ENCODE data around the gene LATS2.

The LATS2 gene

DNA sequence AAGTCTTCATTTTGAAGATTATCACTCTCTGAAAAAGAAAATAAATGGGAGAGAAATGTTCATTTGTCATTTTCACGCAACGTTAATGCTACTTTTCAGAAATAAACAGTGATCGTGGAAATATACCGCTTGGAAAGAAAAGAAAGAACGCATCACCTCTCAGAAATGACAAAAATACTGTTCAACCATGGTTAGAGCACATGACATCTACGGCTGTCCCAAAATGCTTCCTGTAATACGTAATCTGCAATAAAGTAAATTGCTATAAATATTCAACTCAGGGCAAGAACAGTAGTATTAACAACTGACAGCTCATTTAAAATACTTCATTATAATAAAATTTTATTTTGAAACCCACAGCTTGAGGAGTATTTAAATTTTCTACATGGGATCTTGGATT lies 15.2 kb downstream of the LATS2 start:
- DNase-seq, result no peak

DNA sequence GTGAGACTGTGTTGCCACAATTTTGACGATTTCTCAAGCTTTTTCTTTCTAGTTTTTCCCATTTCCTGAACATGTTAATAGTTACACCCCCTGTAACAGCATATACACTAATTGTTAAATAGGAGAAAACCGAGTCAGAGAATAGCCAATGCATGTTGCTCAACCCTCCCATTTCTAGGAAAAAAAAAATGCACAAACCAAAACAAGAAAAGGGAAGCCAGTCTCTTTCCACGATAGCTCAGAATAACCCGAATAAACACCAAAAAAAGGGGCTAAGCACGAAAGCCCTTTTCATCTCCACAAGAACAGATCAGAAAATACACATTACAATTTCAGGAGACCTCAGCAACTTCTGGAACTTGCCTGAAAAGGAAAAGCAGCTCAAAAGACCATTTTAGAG lies 16.3 kb downstream of the LATS2 start:
- no peak for DNase-seq

DNA sequence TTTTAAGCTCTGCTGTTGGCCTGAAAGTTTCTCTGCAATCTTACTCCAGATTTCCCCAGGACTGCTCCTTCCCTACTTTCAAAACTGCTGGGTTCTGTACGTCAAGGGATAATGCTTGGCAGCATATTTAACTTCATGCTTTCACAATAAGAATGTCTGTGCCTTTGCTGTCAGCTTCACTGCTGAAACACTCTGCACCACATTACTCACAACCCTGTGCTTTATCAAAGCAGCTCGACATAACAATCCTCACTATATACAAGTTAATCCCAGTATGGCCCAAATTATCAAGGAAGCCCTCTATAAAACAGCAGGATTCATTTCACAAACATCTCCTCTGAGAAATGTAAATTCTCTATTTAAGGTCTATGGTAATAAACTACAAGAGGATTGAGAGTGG lies 17.5 kb downstream of the LATS2 start:
- no peak for DNase-seq

DNA sequence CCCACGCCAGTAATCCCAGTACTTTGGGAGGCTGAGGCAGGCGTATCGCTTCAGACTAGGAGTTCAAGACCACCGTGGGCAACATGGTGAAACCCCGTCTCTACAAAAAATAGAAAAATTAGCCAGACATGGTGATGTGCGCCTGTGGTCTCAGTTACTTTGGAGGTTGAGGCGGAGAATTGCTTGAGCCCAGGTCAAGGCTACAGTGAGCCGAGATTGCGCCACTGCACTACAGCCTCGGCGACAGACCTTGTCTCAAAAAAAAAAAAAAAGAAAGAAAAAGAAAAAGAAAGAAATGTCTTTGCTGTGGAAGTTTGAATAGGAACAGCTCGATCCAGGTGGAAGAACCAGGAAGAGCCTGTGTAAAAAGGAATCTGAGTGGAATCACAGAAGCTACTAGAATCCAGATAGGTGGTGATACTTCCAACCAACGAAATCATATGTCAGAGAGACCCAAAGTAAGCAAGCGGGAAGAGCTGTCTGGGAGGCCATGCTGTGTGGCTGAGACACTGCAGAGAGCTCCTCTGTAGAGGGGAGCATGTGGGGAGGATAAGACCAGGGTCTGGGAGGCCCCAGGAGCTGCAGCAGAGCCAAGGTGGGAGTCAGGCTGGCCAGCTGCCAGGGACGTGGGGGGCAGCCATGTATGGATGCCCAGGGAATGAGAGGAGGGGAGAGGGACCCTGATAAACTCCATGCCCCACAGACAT lies 21.1 kb downstream of the LATS2 start:
- DNase-seq, result no peak

DNA sequence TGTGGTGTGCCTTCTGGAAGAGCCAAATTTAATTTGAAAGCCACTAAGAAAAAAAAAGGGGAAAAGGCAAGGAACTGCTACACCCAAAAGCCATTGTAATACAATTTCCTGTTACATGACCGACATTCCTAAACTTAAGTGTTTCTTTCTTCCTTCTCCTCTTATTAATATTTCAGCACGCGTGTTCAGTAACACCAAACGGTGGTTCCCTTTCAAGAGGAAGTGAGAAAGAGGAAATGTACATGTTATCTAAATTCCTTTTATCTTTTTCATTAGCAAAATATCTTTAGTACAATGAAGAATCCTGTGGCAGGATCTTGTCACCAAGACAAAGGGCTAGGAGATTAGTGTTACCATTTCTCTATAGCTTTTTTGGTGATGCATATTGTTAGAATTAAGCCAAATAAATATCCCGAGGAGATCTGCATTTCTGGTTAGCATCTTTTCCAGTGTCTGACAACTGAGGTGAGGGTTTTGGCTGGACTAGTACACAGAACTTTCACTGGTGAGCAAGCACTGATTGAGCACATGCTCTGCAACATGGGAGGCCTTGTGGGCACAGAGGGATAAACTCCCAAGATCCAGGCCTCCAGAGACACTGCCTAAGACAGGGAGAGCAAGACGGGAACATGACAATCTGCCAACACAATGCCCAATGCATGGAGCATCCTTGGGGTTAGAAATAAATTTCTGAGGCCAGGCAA lies 22.1 kb downstream of the LATS2 start:
- no peak for DNase-seq

DNA sequence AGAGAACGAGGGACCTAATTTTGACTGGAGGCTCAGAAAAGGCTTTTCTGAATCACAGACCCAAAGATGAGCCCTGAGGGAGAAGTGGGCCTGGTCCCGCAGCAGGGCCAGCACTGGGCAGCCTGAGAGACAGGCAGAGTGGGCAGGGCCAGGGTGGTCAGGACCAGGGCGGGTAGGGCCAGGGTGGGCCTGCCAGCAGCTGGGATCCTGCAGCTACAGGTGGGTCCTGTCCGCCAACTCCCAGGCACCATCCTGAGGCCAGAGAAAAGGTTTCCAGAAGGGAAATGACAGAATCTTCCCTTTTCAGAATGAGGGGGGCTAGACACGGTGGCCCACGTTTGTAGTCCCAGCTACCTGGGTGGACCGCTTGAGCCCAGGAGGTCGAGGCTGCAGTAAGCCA lies 23.7 kb downstream of the LATS2 start:
- no peak for DNase-seq

DNA sequence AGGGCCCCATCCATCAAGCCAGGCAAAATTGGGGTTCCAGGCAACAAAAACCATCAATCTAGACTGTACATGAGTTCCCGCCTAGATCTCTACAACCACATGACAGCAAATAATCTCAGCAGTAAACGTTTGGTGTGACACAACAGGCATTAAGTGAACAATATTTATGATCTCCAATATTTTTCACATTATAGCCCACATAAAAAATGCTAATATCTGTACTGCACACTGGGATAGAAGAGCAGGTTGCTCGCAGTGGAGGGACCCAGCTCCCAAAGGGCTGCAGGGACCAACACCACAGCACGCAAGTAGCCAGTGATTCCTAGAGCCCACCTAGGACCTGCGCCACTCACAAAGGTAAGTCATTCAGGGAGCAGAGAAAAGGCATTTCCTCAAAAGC lies 25.9 kb downstream of the LATS2 start:
- no peak for DNase-seq

DNA sequence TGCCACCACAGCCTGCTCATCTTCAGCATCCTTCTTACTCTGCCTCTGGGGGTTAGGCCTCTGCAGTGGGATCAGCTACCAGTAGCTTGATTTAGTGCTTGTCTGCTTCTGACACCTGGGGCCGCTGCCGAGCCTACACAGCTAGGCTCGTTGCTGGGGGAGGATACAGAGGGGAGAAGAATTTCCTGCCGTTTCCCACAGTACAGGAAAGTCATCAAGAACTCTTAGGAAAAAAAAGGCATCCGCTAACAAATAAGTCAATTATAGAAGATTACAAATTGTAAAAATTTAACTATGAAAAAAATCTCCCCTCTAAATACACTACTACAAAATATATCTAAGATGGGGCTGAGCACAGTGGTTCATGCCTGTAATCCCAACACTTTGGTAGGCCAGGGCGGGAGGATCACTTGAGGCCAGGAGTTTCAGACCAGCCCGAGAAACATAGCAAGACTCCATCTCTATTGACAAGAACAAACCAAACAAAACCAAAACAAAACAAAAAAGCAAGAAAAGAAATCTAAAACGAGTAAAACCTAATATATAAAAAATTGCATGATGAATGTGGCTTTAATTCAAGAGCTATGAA lies 26.7 kb downstream of the LATS2 start:
- no peak for DNase-seq

DNA sequence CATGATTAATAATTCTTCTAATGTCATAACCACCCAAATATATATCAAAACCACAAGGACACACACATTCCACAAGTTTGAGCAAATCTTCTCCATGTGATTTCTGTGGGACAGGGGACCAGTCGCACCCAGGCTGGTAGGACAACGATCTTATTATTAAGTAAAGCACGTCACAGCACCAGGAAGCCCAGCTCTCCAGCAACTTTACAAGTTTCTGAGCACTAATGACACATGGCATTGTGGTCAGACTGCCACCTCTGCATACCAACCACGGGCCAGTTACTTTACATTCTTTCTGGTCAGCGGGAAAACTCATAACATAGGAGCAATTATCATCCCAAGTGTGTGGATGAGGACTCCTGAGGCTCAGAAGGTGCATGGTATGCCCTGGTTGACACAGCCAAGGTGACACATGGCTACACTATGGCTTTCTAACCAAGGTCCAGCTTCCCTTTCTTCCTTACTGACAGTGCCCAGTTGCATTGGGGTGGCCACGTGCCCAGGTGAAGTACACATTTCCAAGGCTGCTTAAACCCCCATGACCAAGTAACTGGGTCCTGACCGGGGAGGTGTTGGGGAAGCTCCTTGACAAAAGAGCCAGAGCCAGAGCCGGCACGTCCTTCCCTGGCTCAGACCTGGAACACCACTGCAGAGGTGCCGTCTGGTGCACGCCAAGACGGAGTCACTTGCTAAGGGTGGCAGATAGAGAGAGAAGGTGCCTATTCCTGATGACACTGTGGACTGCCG lies 27.4 kb downstream of the LATS2 start:
- DNase-seq, result no peak

DNA sequence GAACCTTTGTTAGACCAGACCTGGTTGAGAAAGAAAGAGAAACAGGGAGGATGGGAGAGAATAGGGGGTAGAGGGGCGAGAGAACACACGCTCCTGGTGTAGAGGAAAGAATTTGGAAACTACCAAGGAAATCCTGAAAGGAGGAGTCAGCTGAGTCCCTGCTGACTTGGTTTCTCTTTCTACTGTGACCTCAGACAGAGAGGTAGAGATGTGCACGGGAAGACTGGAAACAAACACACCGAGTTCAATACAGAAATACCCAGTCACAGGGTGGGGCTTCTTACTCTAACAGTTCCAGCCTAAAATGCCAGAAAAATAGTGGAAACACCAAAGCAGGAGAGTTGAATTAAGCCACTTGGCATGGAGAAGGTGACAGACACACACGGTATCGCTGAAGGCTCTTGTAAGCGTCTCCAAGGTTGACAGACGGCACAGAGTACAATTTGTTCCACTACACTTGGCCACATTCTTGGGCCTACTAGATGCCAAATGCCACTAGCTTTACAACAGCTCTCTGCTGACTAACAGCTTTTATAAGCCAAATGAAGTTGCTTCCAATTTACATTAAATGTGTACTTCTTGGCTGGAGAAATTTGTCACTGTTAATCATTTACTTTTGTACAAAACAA lies 28.1 kb downstream of the LATS2 start:
- DNase-seq, result no peak

DNA sequence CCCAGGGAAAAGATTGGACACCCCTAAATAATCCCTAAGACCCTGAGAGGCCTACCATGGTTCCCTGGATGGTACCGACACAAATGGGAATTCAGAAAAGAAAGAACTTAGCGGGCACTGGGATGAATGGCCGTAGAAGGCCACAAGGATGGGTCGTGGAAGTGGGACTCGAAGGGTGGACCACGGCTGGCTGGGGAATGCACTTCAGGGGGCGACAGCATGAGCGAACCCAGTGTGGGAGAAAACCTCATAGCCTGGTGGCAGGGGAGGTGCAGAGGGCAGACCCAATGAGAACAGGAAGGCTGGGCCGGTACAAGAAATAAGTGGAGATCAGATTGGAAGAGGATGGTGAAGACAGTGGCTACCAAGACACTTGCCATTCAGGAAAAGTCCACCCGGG lies 28.7 kb downstream of the LATS2 start:
- no peak for DNase-seq

DNA sequence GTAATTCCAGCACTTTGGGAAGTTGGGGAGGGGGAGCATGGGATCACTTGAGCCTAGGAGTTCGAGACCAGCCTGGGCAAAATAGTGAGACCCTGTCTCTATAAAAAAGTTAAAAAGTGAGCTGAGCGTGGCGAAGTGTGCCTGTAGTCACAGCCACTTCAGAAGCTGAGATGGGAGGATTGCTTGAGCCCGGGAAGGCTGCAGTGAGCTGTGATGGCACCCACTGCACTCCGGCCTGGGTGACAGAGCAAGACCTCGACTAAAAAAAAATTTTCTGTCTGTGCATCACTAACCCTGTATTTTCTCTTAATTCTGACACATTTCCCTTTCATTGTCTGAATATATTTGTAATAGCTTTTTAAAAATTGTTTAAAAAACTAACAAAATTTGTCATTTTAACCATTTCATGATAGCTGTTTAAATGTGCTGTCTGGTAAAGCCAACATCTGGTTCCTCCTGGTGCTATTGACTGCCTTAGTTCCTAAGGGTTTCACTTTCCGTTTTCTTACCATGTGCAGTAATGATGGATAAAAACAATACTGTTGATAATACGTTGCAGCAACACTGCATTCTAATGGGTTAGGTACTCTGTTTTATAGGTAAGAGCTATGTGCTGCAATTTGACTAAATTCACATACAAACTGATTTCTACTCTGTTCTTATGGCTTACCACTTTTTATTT lies 29.7 kb downstream of the LATS2 start:
- DNase-seq, result no peak

DNA sequence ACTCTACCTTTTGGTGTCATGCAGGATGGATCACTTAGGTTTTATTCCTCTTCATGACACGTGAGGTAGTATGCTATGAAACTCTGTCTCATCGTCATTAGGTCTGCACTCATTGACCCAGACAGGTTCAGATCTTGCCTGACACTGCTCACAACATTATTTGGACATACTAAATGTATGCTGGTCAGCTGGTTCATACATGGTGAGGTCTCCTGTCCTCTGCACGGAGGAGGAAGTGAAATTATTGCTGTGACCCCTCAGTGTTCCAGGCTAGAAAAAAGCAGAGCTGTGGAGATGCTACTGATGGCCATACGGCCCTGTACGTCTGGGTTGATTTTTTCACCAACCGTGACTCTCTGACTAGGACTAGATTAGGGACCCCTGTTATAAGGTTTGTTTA lies 35.8 kb downstream of the LATS2 start:
- no peak for DNase-seq

DNA sequence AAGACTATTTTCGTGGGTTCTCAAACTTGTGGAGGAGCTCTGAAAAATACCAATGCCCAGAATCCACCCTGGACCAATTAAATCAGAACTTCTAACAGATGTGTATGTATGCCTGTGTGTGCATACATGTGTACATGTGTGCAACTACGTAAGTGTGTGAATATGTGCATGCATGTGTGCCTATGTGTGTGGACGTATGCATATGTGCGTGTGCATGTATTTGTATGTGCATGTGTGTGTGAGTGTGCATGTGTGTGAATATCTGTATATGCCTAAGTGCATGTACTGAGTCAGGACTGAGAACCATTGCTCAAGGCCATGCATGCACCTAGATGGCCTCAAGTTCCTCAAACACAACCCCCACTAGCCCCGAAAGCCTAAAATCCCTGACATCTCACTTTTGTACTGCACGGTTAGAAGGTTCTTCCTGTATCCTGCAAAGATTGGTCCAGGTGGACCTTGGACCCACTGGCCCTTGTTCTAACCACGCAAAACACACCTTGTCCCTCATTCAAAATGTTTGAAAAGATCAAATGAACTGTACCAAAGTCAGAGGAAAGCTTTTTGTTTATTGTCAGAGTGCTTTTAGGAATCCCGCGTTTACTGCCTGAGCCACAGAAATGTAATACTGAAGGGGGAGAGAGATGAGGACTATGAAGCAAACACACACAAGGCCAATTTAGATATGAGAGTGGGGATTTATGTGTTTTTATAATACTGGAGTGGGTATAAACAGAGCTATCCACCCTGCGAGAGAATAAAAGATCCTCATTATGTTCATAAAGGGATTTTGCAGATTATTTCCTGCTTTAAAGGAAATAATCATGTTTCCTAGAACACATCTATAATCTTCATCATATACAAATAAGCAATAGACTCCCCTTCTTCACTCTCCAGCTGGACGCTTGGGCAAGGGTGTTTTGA lies 39.1 kb downstream of the LATS2 start:
- no peak for DNase-seq

DNA sequence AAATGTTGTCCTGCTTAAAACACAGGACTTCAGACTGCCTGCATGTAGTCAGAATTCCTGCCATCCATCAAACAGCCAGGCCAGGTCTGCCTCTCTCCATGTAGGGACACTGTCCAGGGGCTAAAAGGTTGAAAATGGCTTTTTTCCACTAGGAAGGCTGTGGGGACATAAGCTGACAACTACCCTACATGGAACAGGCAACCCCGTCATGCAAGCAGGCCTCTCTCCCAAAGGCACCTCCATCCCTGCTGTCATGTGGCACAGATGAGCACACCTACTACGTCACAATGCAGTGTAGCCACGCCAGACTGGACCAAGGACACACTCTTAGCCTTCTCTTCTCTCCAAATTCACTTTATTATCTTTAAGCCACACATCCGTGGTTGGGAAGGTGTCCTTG lies 40.8 kb downstream of the LATS2 start:
- no peak for DNase-seq

DNA sequence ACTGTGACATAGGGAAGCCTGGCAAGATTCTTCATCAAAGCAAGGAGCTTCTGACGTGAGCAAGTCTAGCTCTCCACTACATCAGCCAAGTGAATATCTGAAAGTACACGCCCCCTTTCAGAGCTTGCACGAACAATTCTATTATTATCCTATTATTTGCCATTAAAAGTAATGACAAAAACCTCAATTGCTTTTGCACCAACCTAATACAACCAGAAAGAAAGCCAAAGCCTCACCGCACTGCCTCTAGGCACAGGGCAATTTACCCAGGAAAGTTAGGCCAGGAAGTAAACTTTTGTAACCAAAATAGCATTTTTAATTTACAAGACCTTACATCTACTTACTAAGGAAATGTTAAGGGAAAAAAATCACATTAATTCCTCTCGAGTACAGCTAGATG lies 41.2 kb downstream of the LATS2 start:
- no peak for DNase-seq

DNA sequence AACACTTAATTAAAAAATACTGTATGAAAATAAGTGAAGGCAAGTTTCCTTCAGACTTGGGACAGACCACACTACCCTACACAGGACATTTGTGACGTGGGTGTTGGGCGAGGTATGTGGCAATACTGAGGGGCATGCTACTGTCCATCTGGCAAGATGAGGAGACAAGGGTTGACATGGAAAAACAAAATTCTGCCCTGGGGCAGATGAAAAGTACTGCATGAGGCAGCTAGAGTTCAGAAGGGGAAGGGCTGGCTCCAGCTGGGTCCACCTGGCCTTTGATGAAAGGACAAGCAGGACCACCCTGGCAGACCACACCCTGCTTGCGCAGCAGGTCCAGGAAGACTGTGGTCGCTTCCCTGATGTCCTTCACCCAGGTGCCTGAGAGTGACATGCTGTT lies 43.2 kb downstream of the LATS2 start:
- no peak for DNase-seq

DNA sequence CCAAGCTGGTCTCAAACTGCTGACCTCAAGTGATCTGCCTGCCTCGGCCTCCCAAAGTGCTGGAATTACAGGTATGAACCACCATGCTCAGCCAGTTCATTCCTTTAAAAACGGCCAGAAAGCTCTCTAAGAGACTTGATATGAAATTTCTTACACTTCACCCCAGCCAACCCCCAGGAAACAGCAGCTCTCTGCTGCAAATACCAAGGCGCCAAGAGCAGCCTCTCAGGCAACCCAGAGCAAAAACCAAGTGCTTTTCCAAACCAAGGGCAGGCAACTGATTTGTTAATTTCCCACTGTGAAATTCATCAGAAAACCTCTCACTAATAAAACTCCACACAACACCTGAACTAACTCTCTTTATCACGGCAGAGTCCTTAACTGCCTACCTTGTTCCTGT lies 44.9 kb downstream of the LATS2 start:
- no peak for DNase-seq

DNA sequence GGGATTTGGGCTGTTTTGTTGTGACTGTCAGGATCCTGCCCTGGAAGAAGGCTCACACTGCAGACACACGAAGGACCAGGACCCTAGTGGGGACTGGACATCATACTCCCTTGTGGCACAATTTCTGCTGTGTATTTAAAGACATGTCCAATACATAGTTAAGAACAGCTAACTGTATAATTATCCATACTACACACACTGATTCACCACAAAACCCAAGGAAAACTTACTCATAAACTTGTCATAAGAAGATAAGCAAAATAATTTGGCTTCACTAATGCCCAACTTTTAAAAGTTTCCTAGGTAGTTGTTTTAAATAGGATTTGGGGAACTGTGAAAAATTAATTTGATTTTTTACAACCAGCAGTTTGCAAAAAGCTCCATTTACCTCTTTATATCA lies 46.1 kb downstream of the LATS2 start:
- no peak for DNase-seq

DNA sequence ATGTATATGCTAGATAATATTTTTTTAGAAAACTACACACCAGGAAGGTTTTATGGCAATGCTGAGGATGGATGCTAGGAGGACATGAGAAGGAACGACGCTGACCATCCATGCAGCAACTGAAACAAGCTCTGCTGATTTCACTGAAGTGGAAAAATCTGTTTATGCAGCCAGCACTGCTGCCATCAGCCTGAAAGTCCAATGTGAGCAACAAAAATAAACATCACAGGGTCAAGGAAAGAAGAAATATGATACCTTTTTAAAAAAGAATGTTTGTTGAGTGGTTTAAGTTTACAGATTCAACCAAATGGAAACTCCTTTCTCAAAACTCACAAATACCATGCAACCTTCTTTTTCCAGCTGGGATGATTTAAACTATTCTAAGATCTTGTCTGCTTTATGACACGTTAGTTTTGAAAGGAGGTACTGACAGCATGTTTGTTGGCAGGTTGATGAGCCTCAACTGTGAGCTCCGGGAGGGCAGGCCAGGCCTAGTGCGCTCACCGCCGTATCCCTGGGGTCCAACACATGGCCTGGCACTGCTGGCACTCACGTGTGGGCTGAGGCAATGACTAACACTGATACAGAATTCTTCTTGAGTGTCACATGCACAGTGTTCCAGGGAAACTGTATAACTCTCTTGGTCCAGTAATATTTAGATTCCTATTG lies 46.8 kb downstream of the LATS2 start:
- no peak for DNase-seq

DNA sequence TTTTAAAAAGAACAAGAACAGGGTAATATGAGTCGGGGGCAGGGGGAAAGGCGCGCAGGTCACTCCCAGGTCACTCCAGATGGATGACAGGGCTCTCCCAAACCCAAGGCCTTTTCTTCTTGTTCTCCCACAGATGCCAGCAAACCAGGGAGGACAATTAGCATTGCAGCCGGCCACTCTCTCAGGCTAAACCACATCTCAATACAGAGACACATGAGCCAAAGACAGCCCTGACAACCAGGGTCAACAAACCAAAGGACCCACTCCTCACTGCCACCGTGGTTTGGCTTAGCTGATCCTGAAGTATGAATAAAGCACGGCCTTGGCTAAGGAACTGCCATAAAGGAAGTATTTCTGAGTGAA lies 47.3 kb downstream of the LATS2 start:
- DNase-seq, result no peak
